Adrenal gland (tissue), 12 donors: ENCODE results near the gene RNF166. TPM values are rescaled to one million over a fixed set of nuclear protein-coding genes. Genes with fewer than 3 reads are reported as not detected.

Experiments used
- DNase-seq, 7 donors: peaks; one replicate each; pipeline ENCODE4 v3.0.0-alpha.2; 2019 to 2020
- H3K27ac ChIP-seq, 5 donors: fragments of 200-600 bp; sonication (generic) in 4 of 5; 1 replicate in 3 of 5; 2 replicates in 2 of 5; pipeline versions ENCODE4 v1.5.1 to v1.8.0; 2016 to 2020; ENCODE audit warnings: mild to moderate bottlenecking in 1 of 5
- H3K27me3 ChIP-seq: fragments of 200-600 bp; 2 replicates; pipeline ENCODE4 v1.8.0; 2021
- H3K36me3 ChIP-seq, 2 donors: fragments of 200-600 bp; replicated peaks in 1 of 2; 1 replicate in 1 of 2; 2 replicates in 1 of 2; pipeline versions ENCODE4 v1.5.1 to v1.8.0; 2018 to 2022
- H3K4me1 ChIP-seq, 2 donors: fragments of 200-600 bp; replicated peaks in 1 of 2; 1 replicate in 1 of 2; 2 replicates in 1 of 2; pipeline versions ENCODE4 v1.5.1 to v1.8.0; 2018 to 2021
- H3K4me3 ChIP-seq, 4 donors: fragments of 200-600 bp; sonication (generic) in 3 of 4; one replicate each; pipeline ENCODE4 v1.5.1; 2016 to 2018
- H3K9me3 ChIP-seq, 3 donors: fragments of 200-600 bp; sonication (generic) in 1 of 3; replicated peaks in 1 of 3; 1 replicate in 2 of 3; 2 replicates in 1 of 3; pipeline versions ENCODE4 v1.5.1 to v1.8.0; 2016 to 2021
- CTCF ChIP-seq, 6 experiments: fragments of 450-650 bp in 4 of 6; fragments of 200-600 bp in 2 of 6; sonication (generic) in 1 of 6; IDR thresholded peaks; 1 replicate in 5 of 6; 2 replicates in 1 of 6; pipeline versions ENCODE4 v1.5.1 to v1.8.0; 2016 to 2021; ENCODE audit warnings: antibody characterized with exemption in 6 of 6, mild to moderate bottlenecking in 2 of 6, moderate library complexity in 1 of 6
- POLR2A ChIP-seq, 2 donors: fragments of 450-650 bp; IDR thresholded peaks; one replicate each; pipeline ENCODE4 v1.6.1; 2017; ENCODE audit warnings: antibody characterized with exemption in 2 of 2, mild to moderate bottlenecking in 2 of 2, moderate library complexity in 1 of 2
- WGBS, 4 donors: extraction: QIAGEN DNeasy Blood & Tissue Kit in 2 of 4; methylation state at CpG; one replicate each; pipeline versions ENCODE4 v1.1.5 to v1.1.7; 2013 to 2017; 5-methylcytosine and 5-hydroxymethylcytosine counted together
- intact Hi-C, 2 donors: fragments of 100-400 bp; cut with DNase I; formaldehyde crosslinking; loops; one replicate each; pipeline versions ENCODE4 v1.14.1 to v1.15.0; 2022 to 2023
- polyA plus RNA-seq, 3 donors: library from polyadenylated mRNA; stranded (reverse); fragments of 200-250 nt in 2 of 3; fragments of 350-450 nt in 1 of 3; fragmentation: Illumina TruSeq in 1 of 3; extraction: RNeasy Lipid Tissue Mini Kit (QIAGEN cat#74804) in 1 of 3; gene quantifications; one replicate each; pipeline ENCODE4 v1.2.3, GENCODE V29; 2013 to 2014
- total RNA-seq, 9 donors: library from RNA; depleted of rRNA in 4 of 9; stranded (reverse); fragments of >200 nt in 4 of 9; fragments of 120-200 nt in 1 of 9; fragmentation: NEBNext Ultra II Directional in 1 of 9; extraction: Animal tissue kit (Norgen Biotek cat#: 25700) in 1 of 9; gene quantifications; one replicate each; pipeline versions ENCODE4 v1.1.0 to v1.2.4, GENCODE V29; 2013 to 2023
- donor health status: healthy with polysubstance abuse.
- donor health status: Bipolar disorder and iron deficiency.
- donor health status: DM: yes; HTN: yes; CAD: no.
- donor health status: DM: no; HTN: no; CAD: no.
- donor health status: DM: no; HTN: no; CAD: no.
- donor health status: DM: yes; HTN: yes; CAD: no.

The RNF166 gene
- total and polyA plus RNA-seq, 12 donors, result 3.0 to 86.3 (median 28.5) TPM

- H3K27me3 ChIP-seq, result peaks cover 6% of the 10 kb centered on the region
- H3K27ac ChIP-seq, result no peak overlapping the region
- peaks cover 0 to 39% of the 10 kb centered on the region in 2 donors for H3K36me3 ChIP-seq
- WGBS, 4 donors, result 54 to 64% (median 59%) methylated on average over 6 to 15 of the region's 15 CpGs
- no peak for DNase-seq
- H3K4me1 ChIP-seq, result peaks cover 2 to 5% of the 10 kb centered on the region in 2 donors
- intact Hi-C loops, result no loop called here
- no peaks in the 10 kb centered on the region for H3K9me3 ChIP-seq
- TF ChIP-seq POLR2A (IDR thresholded peaks at IDR 0.05) (no peak), CTCF (IDR thresholded peaks at IDR 0.05) (no peak)
- no peak overlapping the region for H3K4me3 ChIP-seq
These were observed 11.0 kb downstream of the RNF166 start for GRCh38 chr16:88695218-88695617.

GRCh38 chr16:88694221-88695087 is 11.8 kb downstream of the RNF166 start:
- Histone ChIP-seq H3K4me3 (no peak overlapping the region), H3K9me3 (no peaks in the 10 kb centered on the region), H3K27me3 (peaks cover 9% of the 10 kb centered on the region), H3K27ac (no peak overlapping the region), H3K4me1 (peaks cover 0 to 5% of the 10 kb centered on the region in 2 donors), H3K36me3 (peaks cover 0 to 31% of the 10 kb centered on the region in 2 donors)
- no peak for DNase-seq
- intact Hi-C loops, result no loop called here
- WGBS, 4 donors, result 81 to 92% (median 90%) methylated on average over 23 to 37 of the region's 37 CpGs
- TF ChIP-seq CTCF (IDR thresholded peaks at IDR 0.05), result no peak
- no peak for TF ChIP-seq POLR2A (IDR thresholded peaks at IDR 0.05)

- WGBS, 4 donors, result 78 to 91% (median 88%) methylated on average over 13 to 39 of the region's 39 CpGs
- Histone ChIP-seq H3K9me3 (no peaks in the 10 kb centered on the region), H3K4me3 (no peak overlapping the region), H3K36me3 (peaks cover 0 to 22% of the 10 kb centered on the region in 2 donors), H3K27ac (no peak overlapping the region), H3K4me1 (peaks cover 0 to 5% of the 10 kb centered on the region in 2 donors), H3K27me3 (peaks cover 17% of the 10 kb centered on the region)
- no peak for DNase-seq
- no peak for TF ChIP-seq CTCF (IDR thresholded peaks at IDR 0.05)
- TF ChIP-seq POLR2A (IDR thresholded peaks at IDR 0.05), result no peak
- intact Hi-C loops, result no loop called here
These were observed 12.6 kb downstream of the RNF166 start for GRCh38 chr16:88693420-88694177.

- peaks cover 22% of the 10 kb centered on the region for H3K27me3 ChIP-seq
- no peaks in the 10 kb centered on the region for H3K9me3 ChIP-seq
- peaks cover 0 to 15% of the 10 kb centered on the region in 2 donors for H3K36me3 ChIP-seq
- DNase-seq, result no peak
- no peak for TF ChIP-seq CTCF (IDR thresholded peaks at IDR 0.05)
- no peak for TF ChIP-seq POLR2A (IDR thresholded peaks at IDR 0.05)
- no peak overlapping the region for H3K27ac ChIP-seq
- intact Hi-C loops, result no loop called here
- H3K4me1 ChIP-seq, result peaks cover 0 to 5% of the 10 kb centered on the region in 2 donors
- WGBS, 4 donors, result 76 to 88% (median 86%) methylated on average over 8 to 10 of the region's 10 CpGs
- no peak overlapping the region for H3K4me3 ChIP-seq
These were observed 13.3 kb downstream of the RNF166 start for GRCh38 chr16:88692861-88693260.
